GM12878 (cell line): ENCODE data around the gene SFN. TPM values are rescaled to one million over a fixed set of nuclear protein-coding genes. Genes with fewer than 3 reads are reported as not detected.

Experiments used
- BRCA1 ChIP-seq: IDR thresholded peaks from 2 replicates; pipeline ENCODE4 v1.6.1; 2011; ENCODE audit warnings: low read depth, low read length, improper control_type of control experiment
- EGR1 ChIP-seq, 2 experiments: IDR thresholded peaks; 1 replicate in 1 of 2; 2 replicates in 1 of 2; pipeline ENCODE4 v1.6.1; 2011 to 2012; ENCODE audit warnings: low read depth in 2 of 2, low read length in 2 of 2, borderline replicate concordance in 1 of 2, mild to moderate bottlenecking in 1 of 2, moderate library complexity in 1 of 2
- GABPA ChIP-seq: IDR thresholded peaks from 2 replicates; pipeline ENCODE4 v1.6.1; 2014; ENCODE audit warnings: antibody characterized with exemption, low read depth, mild to moderate bottlenecking, inconsistent platforms
- HDAC2 ChIP-seq: fragments of 200-600 bp; sonication (generic); IDR thresholded peaks from 2 replicates; pipeline ENCODE4 v1.6.1; 2017
- IRF5 ChIP-seq: fragments of 450-650 bp; IDR thresholded peaks from 2 replicates; pipeline ENCODE4 v1.6.1; 2017; ENCODE audit warnings: borderline replicate concordance
- JUNB ChIP-seq: IDR thresholded peaks from 2 replicates; pipeline ENCODE4 v1.6.1; 2016; ENCODE audit warnings: antibody characterized with exemption, mild to moderate bottlenecking
- MYC ChIP-seq: IDR thresholded peaks from 2 replicates; pipeline ENCODE4 v1.6.1; 2011; ENCODE audit warnings: mild to moderate bottlenecking, low read length, moderate library complexity, inconsistent platforms; ENCODE audit not compliant: insufficient read depth, insufficient replicate concordance, insufficient read length, severe bottlenecking
- RAD51 ChIP-seq: fragments of 450-650 bp; IDR thresholded peaks from 2 replicates; pipeline ENCODE4 v1.6.1; 2016; ENCODE audit warnings: moderate library complexity, mild to moderate bottlenecking, inconsistent platforms
- RELA ChIP-seq: fragments of 450-650 bp; IDR thresholded peaks from 2 replicates; pipeline ENCODE4 v1.8.0; 2014; ENCODE audit warnings: borderline replicate concordance; ENCODE audit not compliant: partially characterized antibody
- SMAD1 ChIP-seq: fragments of 450-650 bp; IDR thresholded peaks from 2 replicates; pipeline ENCODE4 v1.6.1; 2018; ENCODE audit warnings: mild to moderate bottlenecking, low read depth; ENCODE audit not compliant: partially characterized antibody
- TARDBP ChIP-seq: IDR thresholded peaks from 2 replicates; pipeline ENCODE4 v1.6.1; 2016; ENCODE audit warnings: borderline replicate concordance
- ZBTB40 ChIP-seq: fragments of 450-650 bp; IDR thresholded peaks from 2 replicates; pipeline ENCODE4 v1.6.1; 2016; ENCODE audit warnings: mild to moderate bottlenecking, moderate library complexity, borderline replicate concordance
- ZSCAN29 ChIP-seq: fragments of 450-650 bp; IDR thresholded peaks from 2 replicates; pipeline ENCODE4 v1.6.1; 2017; ENCODE audit warnings: mild to moderate bottlenecking, moderate library complexity
- polyA plus RNA-seq, 11 experiments: library from polyadenylated mRNA; depleted of rRNA in 4 of 11; unstranded in 6 of 11; stranded (reverse) in 5 of 11; fragments of >200 nt; fragmentation: Nextera tagmentation in 4 of 11; fragmentation: Illumina TruSeq in 1 of 11; extraction: Ambion mirVana in 4 of 11; extraction: Trizol in 1 of 11; gene quantifications; 1 replicate in 1 of 11; 2 replicates in 10 of 11; pipeline versions ENCODE4 v1.2.1 to v1.2.3, GENCODE V29; 2011 to 2016; ENCODE audit warnings: inconsistent platforms in 2 of 11, missing spikeins in 2 of 11, low read depth in 1 of 11
- total RNA-seq, 4 experiments: library from RNA; depleted of rRNA in 3 of 4; stranded (reverse); fragments of >200 nt in 3 of 4; fragmentation: Illumina TruSeq in 1 of 4; extraction: Trizol in 1 of 4; gene quantifications; 2 replicates each; pipeline versions ENCODE4 v1.2.1 to v1.2.3, GENCODE V29; 2013 to 2021
- TF ChIP-seq, protein P1 (sequence below): IDR thresholded peaks from 2 replicates; pipeline ENCODE4 v1.6.1; 2012; ENCODE audit warnings: low read length, inconsistent platforms
- TF ChIP-seq, protein P2 (sequence below): IDR thresholded peaks from 2 replicates; pipeline ENCODE4 v1.6.1; 2011; ENCODE audit warnings: mild to moderate bottlenecking, low read depth, low read length, moderate library complexity; ENCODE audit not compliant: insufficient replicate concordance
- TF ChIP-seq, protein P3 (sequence below): fragments of 450-650 bp; IDR thresholded peaks from 2 replicates; pipeline ENCODE4 v1.6.1; 2016; ENCODE audit warnings: mild to moderate bottlenecking
- TF ChIP-seq, protein P4 (sequence below): IDR thresholded peaks from 2 replicates; pipeline ENCODE4 v1.6.1; 2011; ENCODE audit warnings: borderline replicate concordance, low read depth, mild to moderate bottlenecking, moderate library complexity, low read length; ENCODE audit not compliant: insufficient read depth, poor library complexity, severe bottlenecking

Gene SFN
- total and polyA plus RNA-seq, 10 of the 15 experiments (the other 5 are each of a cell fraction or from before 2014, with no cell fraction given), result 0.19 to 2.9 (median 1.0) TPM

GRCh38 chr1:26864610-26865480 lies 1.9 kb downstream of the SFN start (continued):
- TF ChIP-seq, protein P1, sequence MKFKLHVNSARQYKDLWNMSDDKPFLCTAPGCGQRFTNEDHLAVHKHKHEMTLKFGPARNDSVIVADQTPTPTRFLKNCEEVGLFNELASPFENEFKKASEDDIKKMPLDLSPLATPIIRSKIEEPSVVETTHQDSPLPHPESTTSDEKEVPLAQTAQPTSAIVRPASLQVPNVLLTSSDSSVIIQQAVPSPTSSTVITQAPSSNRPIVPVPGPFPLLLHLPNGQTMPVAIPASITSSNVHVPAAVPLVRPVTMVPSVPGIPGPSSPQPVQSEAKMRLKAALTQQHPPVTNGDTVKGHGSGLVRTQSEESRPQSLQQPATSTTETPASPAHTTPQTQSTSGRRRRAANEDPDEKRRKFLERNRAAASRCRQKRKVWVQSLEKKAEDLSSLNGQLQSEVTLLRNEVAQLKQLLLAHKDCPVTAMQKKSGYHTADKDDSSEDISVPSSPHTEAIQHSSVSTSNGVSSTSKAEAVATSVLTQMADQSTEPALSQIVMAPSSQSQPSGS, result no peak
- TF ChIP-seq TARDBP (no peak), ZBTB40 (peak; percentile 72; the same call in 1 of the 2 replicates), RAD51 (no peak), RELA (no peak), GABPA (peak; percentile 77), MYC (no peak), SMAD1 (no peak), EGR1 (IDR thresholded peaks at IDR 0.05; ENCODE audit: borderline replicate concordance in 1 of 2, low read depth in 2 of 2, low read length in 2 of 2) (peak in 1 of 2 experiments; percentile 79; a peak in 2 of 3 replicates), JUNB (no peak), ZSCAN29 (no peak), IRF5 (no peak), HDAC2 (no peak), BRCA1 (no peak)
- TF ChIP-seq, protein P2, sequence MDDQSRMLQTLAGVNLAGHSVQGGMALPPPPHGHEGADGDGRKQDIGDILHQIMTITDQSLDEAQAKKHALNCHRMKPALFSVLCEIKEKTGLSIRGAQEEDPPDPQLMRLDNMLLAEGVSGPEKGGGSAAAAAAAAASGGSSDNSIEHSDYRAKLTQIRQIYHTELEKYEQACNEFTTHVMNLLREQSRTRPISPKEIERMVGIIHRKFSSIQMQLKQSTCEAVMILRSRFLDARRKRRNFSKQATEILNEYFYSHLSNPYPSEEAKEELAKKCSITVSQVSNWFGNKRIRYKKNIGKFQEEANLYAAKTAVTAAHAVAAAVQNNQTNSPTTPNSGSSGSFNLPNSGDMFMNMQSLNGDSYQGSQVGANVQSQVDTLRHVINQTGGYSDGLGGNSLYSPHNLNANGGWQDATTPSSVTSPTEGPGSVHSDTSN, result peak; percentile 77
- TF ChIP-seq, protein P3, sequence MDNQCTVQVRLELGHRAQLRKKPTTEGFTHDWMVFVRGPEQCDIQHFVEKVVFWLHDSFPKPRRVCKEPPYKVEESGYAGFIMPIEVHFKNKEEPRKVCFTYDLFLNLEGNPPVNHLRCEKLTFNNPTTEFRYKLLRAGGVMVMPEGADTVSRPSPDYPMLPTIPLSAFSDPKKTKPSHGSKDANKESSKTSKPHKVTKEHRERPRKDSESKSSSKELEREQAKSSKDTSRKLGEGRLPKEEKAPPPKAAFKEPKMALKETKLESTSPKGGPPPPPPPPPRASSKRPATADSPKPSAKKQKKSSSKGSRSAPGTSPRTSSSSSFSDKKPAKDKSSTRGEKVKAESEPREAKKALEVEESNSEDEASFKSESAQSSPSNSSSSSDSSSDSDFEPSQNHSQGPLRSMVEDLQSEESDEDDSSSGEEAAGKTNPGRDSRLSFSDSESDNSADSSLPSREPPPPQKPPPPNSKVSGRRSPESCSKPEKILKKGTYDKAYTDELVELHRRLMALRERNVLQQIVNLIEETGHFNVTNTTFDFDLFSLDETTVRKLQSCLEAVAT, result peak; percentile 13; the same call in 1 of the 2 replicates
- TF ChIP-seq, protein P4, sequence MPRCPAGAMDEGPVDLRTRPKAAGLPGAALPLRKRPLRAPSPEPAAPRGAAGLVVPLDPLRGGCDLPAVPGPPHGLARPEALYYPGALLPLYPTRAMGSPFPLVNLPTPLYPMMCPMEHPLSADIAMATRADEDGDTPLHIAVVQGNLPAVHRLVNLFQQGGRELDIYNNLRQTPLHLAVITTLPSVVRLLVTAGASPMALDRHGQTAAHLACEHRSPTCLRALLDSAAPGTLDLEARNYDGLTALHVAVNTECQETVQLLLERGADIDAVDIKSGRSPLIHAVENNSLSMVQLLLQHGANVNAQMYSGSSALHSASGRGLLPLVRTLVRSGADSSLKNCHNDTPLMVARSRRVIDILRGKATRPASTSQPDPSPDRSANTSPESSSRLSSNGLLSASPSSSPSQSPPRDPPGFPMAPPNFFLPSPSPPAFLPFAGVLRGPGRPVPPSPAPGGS, result peak; percentile 34
